ENCODE results near the gene TNFSF18.
A peak's percentile ranks its signal among the peaks of the same experiment; 100 is the strongest.

TNFSF18 gene

DNA sequence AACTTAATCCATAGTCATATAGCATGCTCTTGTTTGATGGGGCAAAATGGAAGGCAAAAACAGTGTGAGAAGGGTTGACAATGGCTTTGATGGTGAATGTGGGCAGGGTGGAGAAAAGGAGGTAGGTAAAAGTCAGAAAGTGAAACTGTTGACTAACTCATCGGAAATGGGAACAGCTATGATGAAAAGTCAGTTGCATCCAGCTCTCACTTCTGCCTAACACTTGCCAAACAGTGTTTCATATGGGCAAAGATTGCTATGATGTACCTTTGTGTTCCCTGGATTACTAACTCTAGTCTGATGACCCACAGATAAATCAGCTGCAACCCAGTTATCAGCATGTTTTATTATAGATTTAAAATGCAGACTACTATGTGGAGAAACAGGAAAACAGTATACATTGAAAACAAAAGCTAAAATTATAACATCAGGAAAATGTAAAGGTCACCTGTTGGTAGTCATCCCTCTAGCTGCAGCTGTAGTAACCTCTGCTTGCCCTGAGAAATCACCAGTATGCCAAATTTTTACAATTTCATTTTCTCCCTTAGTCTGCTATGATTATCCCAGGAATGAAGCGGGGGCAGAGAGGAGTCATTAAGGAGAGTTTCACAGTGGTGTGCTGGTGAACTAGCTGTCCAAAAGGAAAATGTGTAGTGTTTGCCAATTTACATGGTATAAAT lies 11.7 kb downstream of the TNFSF18 start:
- no peak for DNase-seq

GRCh38 chr1:173024543-173024942 lies 26.2 kb downstream of the TNFSF18 start:
- DNase-seq, result no peak

DNA sequence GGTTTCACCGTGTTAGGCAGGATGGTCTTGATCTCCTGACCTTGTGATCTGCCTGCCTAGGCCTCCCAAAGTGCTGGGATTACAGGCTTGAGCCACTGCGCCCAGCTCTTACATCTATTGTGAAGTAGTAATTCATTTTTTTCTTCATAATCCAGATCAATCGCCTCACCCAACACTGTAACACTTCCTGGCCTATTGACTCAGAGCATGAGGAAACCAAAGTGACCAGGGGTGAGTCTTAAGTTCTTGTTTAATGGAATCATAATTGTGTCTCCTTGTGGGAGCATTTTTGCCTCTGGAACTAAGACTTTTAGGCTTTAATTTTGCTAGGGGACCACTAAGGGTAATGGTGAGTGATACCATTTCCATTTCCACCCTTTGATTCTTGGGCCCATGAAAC lies 27.4 kb downstream of the TNFSF18 start:
- no peak for DNase-seq

DNA sequence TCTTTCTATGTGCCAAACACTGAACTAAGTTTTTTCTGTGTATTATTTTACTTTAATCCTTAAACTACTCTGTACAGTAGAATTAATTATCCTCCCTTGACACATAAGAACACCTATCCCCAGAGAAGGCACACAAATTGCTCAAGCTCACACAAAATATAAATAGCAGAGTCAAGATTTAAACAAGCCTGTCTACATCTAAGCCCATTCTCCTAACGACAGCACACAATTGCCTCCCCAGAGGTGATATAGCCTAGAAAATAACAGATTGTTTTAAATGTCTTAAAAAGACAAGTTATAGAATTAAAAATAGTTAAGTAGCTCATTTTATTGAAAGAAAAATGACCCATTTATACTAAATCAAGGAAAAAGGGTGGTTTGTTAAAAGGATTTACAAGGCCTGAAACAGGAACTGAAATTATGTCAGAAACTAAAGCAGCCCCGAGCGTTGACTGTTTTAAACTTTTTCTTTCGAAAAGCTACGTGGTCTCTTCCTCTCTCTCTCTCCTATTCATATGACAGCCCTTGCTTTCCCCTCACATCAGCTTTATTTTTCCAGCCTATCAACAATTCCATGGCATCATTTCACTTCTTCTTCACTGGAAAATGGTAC lies 30.5 kb downstream of the TNFSF18 start:
- no peak for DNase-seq

GRCh38 chr1:173017792-173018191 lies 32.9 kb downstream of the TNFSF18 start:
- no peak for DNase-seq

- no peak for DNase-seq
Observed at GRCh38 chr1:173016419-173016818, 34.3 kb downstream of the TNFSF18 start.

DNA sequence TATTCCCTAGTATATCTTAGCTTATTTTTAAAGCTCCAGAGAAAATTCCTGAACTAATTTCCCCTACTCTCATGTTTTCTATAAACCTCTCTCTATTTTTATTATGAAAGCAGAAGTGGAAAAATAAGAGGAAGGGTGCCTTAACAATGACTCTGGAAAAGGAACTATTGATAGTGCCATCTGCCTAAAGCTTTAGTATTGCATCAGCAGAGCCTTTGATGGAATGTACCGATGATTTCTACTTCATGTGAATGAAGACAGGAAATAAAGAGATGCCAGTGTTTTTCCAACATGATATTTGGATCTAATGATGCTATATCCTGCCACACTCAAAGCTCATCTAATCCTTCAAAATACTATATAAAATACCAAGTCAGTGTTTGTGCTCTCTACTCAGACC lies 35.1 kb downstream of the TNFSF18 start:
- DNase-seq, result no peak

DNA sequence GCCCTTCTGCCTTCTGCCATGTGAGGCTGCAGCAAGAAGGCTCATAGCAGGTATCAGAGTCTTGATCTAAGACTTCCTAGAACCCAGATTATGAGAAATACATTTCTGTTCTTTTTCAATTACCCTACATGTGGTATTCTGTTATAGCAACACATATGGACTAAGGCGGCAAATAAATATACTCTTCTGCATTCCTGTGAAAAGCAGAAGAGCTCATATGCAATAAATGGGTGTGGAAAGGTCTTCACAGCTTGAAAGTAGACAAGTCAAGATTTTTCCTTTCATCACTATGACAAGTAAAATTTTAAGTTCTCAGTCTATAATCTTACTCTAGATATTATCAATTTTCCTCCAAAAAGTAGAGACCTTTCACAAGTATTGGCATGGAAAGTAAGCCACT lies 36.6 kb downstream of the TNFSF18 start:
- DNase-seq, result no peak

GRCh38 chr1:173012126-173012525 lies 38.6 kb downstream of the TNFSF18 start:
- no peak for DNase-seq

DNA sequence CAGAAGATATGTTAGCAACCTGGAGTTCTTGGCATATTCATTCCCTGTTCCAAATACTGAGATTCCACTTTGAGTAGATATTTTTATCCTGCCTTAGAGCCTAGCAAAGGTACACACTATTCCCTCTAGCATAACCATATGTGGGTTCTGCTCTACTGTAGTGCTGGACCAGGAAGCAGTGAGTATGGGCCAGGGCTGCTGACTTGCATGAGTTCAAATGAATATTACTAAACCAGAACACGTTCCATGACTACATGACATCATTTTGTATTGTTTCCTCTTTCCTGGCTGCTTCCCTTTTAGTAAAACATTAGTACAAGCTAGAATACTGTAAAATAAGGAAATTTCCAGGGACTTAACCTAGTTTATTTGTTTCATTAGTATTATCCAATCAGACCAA lies 41.1 kb downstream of the TNFSF18 start:
- DNase-seq, result no peak

DNA sequence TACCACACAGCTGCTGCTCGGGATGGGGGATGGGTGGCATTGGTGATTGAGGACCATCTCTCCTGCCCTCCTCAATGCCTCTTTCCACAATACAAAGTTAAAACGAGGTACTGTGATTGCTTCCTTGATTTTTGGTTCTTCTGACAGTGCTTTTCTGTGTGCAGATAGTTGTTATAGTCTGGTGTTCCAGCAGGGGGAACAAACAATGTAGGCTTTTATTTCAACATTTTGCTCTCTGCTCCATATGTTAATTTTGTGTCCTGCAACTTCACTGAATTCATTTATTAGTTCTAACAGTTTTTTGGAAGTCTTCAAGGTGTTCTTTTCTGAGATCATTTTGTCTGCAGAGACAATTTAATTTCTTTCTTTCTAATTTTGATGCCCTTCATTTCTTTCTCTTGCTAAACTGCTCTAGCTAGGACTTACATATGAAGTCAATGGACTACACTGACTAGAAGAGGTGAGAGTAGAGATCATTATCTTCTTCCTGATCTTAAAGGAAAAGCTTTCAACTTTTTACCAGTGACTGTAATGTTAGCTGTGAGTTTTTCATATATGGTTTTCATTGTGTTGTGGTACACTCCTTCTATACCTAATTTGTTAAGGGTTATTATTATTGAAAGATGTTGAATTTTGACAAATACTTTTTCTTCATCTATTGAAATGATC lies 45.4 kb downstream of the TNFSF18 start:
- DNase-seq, result no peak

- DNase-seq, result peak; percentile 9
Observed at GRCh38 chr1:173002891-173003838, 47.6 kb downstream of the TNFSF18 start.

DNA sequence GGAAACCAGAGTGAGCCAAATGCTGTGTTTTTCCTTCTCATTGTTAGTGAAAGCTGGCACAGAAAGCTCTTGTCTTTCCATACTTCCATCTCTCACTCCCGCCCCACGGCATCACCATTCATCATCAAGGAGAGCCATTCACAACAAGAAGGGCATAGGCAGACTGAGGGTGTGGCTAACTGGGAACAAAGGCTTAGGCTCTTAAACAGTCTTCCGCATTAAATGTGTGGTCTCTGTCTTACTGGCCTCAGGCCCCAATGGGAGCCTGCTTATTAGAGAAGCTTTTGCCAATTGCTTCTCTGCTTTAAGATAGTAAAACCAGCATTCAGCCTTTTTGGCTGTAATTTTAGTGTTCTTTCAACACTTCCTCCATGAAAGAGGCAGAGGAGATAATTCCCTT lies 51.4 kb downstream of the TNFSF18 start:
- DNase-seq, result no peak

DNA sequence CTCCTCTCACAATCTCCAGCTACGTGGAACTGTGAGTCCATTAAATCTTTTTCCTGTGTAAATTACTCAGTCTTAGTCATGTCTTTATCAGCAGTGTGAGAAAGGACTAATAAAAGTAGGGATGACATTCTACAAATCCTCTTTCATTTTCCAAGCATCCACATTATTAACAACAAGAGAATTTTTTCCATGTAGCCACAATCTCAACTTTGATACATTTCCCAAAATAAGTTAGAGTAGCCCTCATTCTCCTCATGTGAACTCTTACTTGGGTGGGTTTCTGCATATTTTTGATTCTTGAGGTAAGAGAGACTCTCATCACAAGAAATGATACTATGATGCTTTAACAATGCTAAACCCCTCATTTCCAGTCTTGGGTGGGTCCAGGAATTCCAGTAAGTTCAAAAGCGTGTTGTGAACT lies 52.8 kb downstream of the TNFSF18 start:
- DNase-seq, result no peak

DNA sequence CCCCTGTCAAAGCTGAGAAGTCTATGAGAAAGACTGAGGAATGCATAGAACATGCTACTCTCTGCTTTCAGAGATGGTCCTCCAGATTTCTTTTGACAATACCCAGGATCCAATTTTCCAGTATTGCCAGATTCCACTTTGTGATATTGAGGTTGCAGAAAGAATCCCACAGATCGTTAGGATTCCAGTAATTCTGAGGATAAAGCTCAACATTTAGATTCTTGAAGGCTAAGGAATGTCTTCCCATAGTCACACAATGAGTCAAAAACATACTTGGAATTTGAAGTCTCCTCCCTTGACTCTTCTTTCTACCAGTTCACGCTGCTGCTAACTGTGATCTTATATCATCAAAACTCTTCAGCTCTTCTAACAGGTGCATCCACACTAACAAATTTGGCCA lies 57.1 kb downstream of the TNFSF18 start:
- DNase-seq, result peak; percentile 26

- no peak for DNase-seq
Observed at GRCh38 chr1:172991674-172992400, 58.9 kb downstream of the TNFSF18 start.

DNA sequence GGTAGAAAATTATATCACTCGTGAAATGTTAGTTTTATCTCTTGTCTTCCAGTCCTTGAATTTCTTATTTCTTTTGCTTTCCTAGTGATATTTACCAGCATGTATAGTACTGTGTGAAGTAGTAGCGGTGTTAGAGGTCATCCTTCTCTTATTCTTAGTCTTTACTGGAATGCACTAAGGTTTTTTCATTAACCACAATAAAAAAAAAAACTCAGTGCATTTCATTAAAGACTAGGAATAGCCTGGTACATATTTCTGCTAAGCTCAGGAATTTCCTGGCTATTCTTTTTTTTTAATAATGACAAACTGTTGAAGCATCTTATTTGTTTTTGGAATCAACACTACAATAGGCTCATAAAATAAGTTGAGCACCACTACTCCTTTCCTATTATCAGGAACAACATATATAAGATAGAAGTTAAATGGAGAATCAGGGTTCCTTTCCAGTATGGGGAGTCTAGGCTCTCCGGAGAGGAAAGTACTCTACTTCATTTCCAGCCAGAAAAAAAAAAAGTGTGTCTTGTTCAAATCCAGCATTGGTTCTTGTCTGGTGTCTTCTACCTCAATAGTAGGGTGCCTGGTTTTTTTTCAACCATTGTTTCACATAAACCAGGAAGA lies 60.0 kb downstream of the TNFSF18 start:
- peak; percentile 43 for DNase-seq
